Measurements from ENCODE around the gene GAS2. TPM values are rescaled to one million over a fixed set of nuclear protein-coding genes. Genes with fewer than 3 reads are reported as not detected.
"Not testable (repeated sequence)": the region's sequence is repeated elsewhere in the genome, so short reads cannot be mapped to it uniquely, and the experiment has no call there.

The GAS2 gene
- total RNA-seq, 1 donor from 2014 or later, result 3.4 TPM

GRCh38 chr11:22641559-22641958 lies 24.9 kb upstream of the GAS2 start:
- Mint-ChIP-seq H3K27ac (ENCODE audit: unreplicated experiment) (no peak overlapping the region), H3K36me3 (ENCODE audit: low read depth) (no peaks in the 10 kb centered on the region), H3K9me3 (no peaks in the 10 kb centered on the region), H3K4me3 (no peak overlapping the region), H3K4me1 (peaks cover 4% of the 10 kb centered on the region), H3K27me3 (ENCODE audit: low read depth) (no peaks in the 10 kb centered on the region)
- no peak for TF ChIP-seq CTCF (conservative IDR thresholded peaks at IDR 0.05)
- DNase-seq (ENCODE audit: low read depth, low spot score), result no peak

- H3K4me3 Mint-ChIP-seq; H3K9me3 Mint-ChIP-seq; H3K27me3 Mint-ChIP-seq (ENCODE audit: low read depth); H3K27ac Mint-ChIP-seq (ENCODE audit: unreplicated experiment); H3K36me3 Mint-ChIP-seq (ENCODE audit: low read depth); DNase-seq (ENCODE audit: low read depth, low spot score): not testable (repeated sequence)
- peaks cover 37% of the 10 kb centered on the region for H3K4me1 Mint-ChIP-seq
Measured at GRCh38 chr11:22652346-22652745, 14.1 kb upstream of the GAS2 start.

GRCh38 chr11:22656130-22656529 lies 10.3 kb upstream of the GAS2 start:
- DNase-seq (ENCODE audit: low read depth, low spot score), result no peak
- H3K27ac Mint-ChIP-seq (ENCODE audit: unreplicated experiment), result no peak overlapping the region
- no peak for TF ChIP-seq CTCF (conservative IDR thresholded peaks at IDR 0.05)
- no peaks in the 10 kb centered on the region for H3K9me3 Mint-ChIP-seq
- peaks cover 39% of the 10 kb centered on the region for H3K4me1 Mint-ChIP-seq
- no peak overlapping the region for H3K4me3 Mint-ChIP-seq
- H3K27me3 Mint-ChIP-seq (ENCODE audit: low read depth), result no peaks in the 10 kb centered on the region
- H3K36me3 Mint-ChIP-seq (ENCODE audit: low read depth), result peaks cover 6% of the 10 kb centered on the region

GRCh38 chr11:22657101-22657694 lies 9.2 kb upstream of the GAS2 start:
- Mint-ChIP-seq H3K27me3 (ENCODE audit: low read depth) (no peaks in the 10 kb centered on the region), H3K36me3 (ENCODE audit: low read depth) (no peaks in the 10 kb centered on the region), H3K9me3 (no peaks in the 10 kb centered on the region), H3K27ac (ENCODE audit: unreplicated experiment) (no peak overlapping the region), H3K4me3 (no peak overlapping the region), H3K4me1 (peaks cover 36% of the 10 kb centered on the region)
- TF ChIP-seq CTCF (conservative IDR thresholded peaks at IDR 0.05), result no peak
- DNase-seq (ENCODE audit: low read depth, low spot score), result no peak

- Mint-ChIP-seq H3K36me3 (ENCODE audit: low read depth) (no peaks in the 10 kb centered on the region), H3K9me3 (no peaks in the 10 kb centered on the region), H3K27ac (ENCODE audit: unreplicated experiment) (no peak overlapping the region), H3K27me3 (ENCODE audit: low read depth) (peaks cover under 1% of the 10 kb centered on the region), H3K4me1 (peaks cover 20% of the 10 kb centered on the region), H3K4me3 (no peak overlapping the region)
- no peak for DNase-seq (ENCODE audit: low read depth, low spot score)
- TF ChIP-seq CTCF (conservative IDR thresholded peaks at IDR 0.05), result no peak
Measured at GRCh38 chr11:22659783-22660182, 6.6 kb upstream of the GAS2 start.

- DNase-seq (ENCODE audit: low read depth, low spot score), result peak; percentile 47
- Mint-ChIP-seq H3K27ac (ENCODE audit: unreplicated experiment) (no peak overlapping the region), H3K9me3 (no peaks in the 10 kb centered on the region), H3K4me1 (peaks cover 15% of the 10 kb centered on the region), H3K27me3 (ENCODE audit: low read depth) (peaks cover 48% of the 10 kb centered on the region), H3K4me3 (peak overlapping the region; percentile 82), H3K36me3 (ENCODE audit: low read depth) (no peaks in the 10 kb centered on the region)
- TF ChIP-seq CTCF (conservative IDR thresholded peaks at IDR 0.05), result peak; percentile 50
Measured at GRCh38 chr11:22666688-22667439, 453 bp downstream of the GAS2 start.
